Breast epithelium (tissue), 4 donors: ENCODE measurements around the gene ATG9B. TPM values are rescaled to one million over a fixed set of nuclear protein-coding genes. Genes with fewer than 3 reads are reported as not detected.

Source experiments
- DNase-seq, 2 donors: peaks; one replicate each; pipeline ENCODE4 v3.0.0-alpha.2; 2019; ENCODE audit warnings: low spot score in 2 of 2
- H3K27ac ChIP-seq, 2 donors: fragments of 200-600 bp; sonication (generic) in 1 of 2; one replicate each; pipeline ENCODE4 v1.5.1; 2016 to 2019; ENCODE audit warnings: mild to moderate bottlenecking in 1 of 2
- H3K27me3 ChIP-seq, 2 donors: fragments of 200-600 bp; sonication (generic) in 1 of 2; one replicate each; pipeline versions ENCODE4 v1.5.1 to v1.6.0; 2017 to 2019; ENCODE audit warnings: control low read depth in 1 of 2, mild to moderate bottlenecking in 1 of 2
- H3K36me3 ChIP-seq: fragments of 200-600 bp; one replicate; pipeline ENCODE4 v1.5.1; 2019
- H3K4me1 ChIP-seq, 2 donors: fragments of 200-600 bp; sonication (generic); one replicate each; pipeline ENCODE4 v1.5.1; 2016 to 2019; ENCODE audit warnings: control low read depth in 1 of 2
- H3K4me3 ChIP-seq, 3 donors: fragments of 200-600 bp; sonication (generic); 1 replicate in 2 of 3; 2 replicates in 1 of 3; pipeline ENCODE4 v1.5.1; 2016 to 2019; ENCODE audit warnings: mild to moderate bottlenecking in 3 of 3, moderate library complexity in 2 of 3
- H3K9me3 ChIP-seq, 2 donors: fragments of 200-600 bp; sonication (generic) in 1 of 2; one replicate each; pipeline ENCODE4 v1.5.1; 2016 to 2019; ENCODE audit warnings: control low read depth in 1 of 2
- POLR2A ChIP-seq: fragments of 450-650 bp; IDR thresholded peaks from one replicate; pipeline ENCODE4 v1.6.1; 2016; ENCODE audit warnings: antibody characterized with exemption, mild to moderate bottlenecking, moderate library complexity
- POLR2AphosphoS5 ChIP-seq, 3 donors: sonication (generic); formaldehyde crosslinking; IDR thresholded peaks; one replicate each; pipeline ENCODE4 v1.6.1; 2017; ENCODE audit warnings: antibody characterized with exemption in 3 of 3
- intact Hi-C: fragments of 100-400 bp; cut with DNase I; formaldehyde crosslinking; loops from one replicate; pipeline ENCODE4 v1.15.1; 2023; ENCODE audit warnings: low total_unique reads
- total RNA-seq, 3 donors: library from RNA; depleted of rRNA; stranded (reverse); fragments of >200 nt; gene quantifications; one replicate each; pipeline ENCODE4 v1.1.0, GENCODE V29; 2016
- TF ChIP-seq, protein P1 (sequence below), 3 donors: fragments of 450-650 bp; IDR thresholded peaks; one replicate each; pipeline ENCODE4 v1.5.1; 2016 to 2017; ENCODE audit warnings: antibody characterized with exemption in 3 of 3, mild to moderate bottlenecking in 3 of 3, moderate library complexity in 3 of 3

The ATG9B gene
- total RNA-seq, 3 donors from 2014 or later: 0.44 to 2.0 TPM; not detected in 1

DNA sequence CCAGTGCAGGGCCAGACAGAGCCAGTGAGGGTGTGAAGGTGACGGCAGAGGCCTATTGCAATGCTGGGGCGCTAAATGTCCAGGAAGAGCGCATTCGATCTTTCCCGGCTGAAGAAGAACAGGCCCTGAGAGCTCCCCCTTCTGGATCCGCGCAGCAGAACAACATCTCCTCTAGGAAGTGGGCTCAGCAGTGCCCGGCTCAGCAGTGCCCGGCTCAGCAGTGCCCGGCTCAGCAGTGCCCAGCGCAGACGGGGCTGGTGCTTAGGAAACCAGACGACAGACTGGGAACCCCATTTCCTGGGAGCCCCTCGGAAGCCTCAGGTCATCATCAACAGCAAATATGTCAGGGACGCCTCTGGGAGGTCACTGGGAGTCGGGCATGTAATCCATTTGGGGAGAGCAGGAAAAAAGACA lies 38.2 kb downstream of the ATG9B start:
- peaks cover 0 to 3% of the 10 kb centered on the region in 2 donors for H3K4me1 ChIP-seq
- TF ChIP-seq POLR2AphosphoS5 (IDR thresholded peaks at IDR 0.05): no peak
- TF ChIP-seq, protein P1, sequence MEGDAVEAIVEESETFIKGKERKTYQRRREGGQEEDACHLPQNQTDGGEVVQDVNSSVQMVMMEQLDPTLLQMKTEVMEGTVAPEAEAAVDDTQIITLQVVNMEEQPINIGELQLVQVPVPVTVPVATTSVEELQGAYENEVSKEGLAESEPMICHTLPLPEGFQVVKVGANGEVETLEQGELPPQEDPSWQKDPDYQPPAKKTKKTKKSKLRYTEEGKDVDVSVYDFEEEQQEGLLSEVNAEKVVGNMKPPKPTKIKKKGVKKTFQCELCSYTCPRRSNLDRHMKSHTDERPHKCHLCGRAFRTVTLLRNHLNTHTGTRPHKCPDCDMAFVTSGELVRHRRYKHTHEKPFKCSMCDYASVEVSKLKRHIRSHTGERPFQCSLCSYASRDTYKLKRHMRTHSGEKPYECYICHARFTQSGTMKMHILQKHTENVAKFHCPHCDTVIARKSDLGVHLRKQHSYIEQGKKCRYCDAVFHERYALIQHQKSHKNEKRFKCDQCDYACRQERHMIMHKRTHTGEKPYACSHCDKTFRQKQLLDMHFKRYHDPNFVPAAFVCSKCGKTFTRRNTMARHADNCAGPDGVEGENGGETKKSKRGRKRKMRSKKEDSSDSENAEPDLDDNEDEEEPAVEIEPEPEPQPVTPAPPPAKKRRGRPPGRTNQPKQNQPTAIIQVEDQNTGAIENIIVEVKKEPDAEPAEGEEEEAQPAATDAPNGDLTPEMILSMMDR (IDR thresholded peaks at IDR 0.05): peak in 1 of 3 donors; percentile 35
- no peak for DNase-seq
- peaks cover 0 to 6% of the 10 kb centered on the region in 2 donors for H3K9me3 ChIP-seq
- H3K27ac ChIP-seq: no peak overlapping the region
- H3K27me3 ChIP-seq: peaks cover 0 to 16% of the 10 kb centered on the region in 2 donors
- H3K36me3 ChIP-seq: no peaks in the 10 kb centered on the region
- H3K4me3 ChIP-seq: no peak overlapping the region
- intact Hi-C loops: loop anchor here (1.0 kb wide), 1 partner anchor 34 kb away; no protein-coding TSS in a partner anchor

DNA sequence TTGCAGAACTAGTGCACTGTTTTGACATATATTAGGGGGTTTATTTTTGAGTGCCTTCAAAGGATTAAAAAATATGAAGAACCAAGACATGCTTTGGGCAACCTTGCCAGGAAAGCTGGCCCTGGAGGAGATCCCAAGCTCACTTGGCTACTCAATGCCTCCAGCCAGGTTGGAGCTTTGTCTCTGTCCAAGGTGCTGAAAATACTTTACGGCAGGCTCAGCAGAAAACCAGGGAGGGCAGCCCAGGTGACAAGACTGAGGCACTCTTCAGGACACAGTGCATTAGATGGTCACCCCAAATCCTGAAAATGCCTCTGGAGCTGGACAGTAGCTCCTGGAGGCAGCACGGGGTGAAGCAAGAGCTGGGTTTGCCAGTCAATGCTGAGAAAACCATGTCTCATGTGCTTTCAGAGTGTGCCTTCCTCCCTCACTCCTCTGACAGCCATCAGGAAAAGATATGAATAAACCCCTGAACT lies 40.4 kb downstream of the ATG9B start:
- TF ChIP-seq, protein P1 (IDR thresholded peaks at IDR 0.05): no peak
- no peak for TF ChIP-seq POLR2A
- no peak for TF ChIP-seq POLR2AphosphoS5 (IDR thresholded peaks at IDR 0.05)
- no peak for DNase-seq
- intact Hi-C loops: no loop called here
- H3K27me3 ChIP-seq: peaks cover 1 to 19% of the 10 kb centered on the region in 2 donors
- no peaks in the 10 kb centered on the region for H3K36me3 ChIP-seq
- no peaks in the 10 kb centered on the region for H3K9me3 ChIP-seq
- peaks cover 0 to 3% of the 10 kb centered on the region in 2 donors for H3K4me1 ChIP-seq
- H3K27ac ChIP-seq: no peak overlapping the region
- H3K4me3 ChIP-seq: no peak overlapping the region

DNA sequence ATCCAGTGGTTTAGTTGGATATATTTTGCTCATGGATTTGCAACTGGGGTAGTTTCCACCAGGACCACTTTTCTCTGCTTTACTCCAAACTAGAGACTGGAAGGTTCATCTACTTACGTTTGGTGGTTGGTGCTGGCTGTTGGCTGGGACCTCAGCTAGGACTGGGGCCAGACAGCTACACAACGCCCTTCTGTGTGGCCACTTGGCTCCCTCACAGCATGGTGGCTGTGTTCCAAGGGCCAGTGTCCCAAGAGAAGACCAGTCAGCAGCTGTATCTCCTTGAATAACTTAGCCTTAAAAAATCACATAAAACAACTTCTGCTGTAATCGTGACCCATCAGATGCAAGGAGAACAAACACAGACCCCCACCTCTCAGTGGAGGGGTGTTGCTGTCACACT lies 41.9 kb downstream of the ATG9B start:
- TF ChIP-seq, protein P1 (IDR thresholded peaks at IDR 0.05): no peak
- no peak for TF ChIP-seq POLR2A
- no peak for TF ChIP-seq POLR2AphosphoS5 (IDR thresholded peaks at IDR 0.05)
- DNase-seq: no peak
- intact Hi-C loops: no loop called here
- Histone ChIP-seq H3K4me3 (no peak overlapping the region), H3K27ac (no peak overlapping the region), H3K9me3 (no peaks in the 10 kb centered on the region), H3K27me3 (peaks cover 6 to 14% of the 10 kb centered on the region in 2 donors), H3K4me1 (peaks cover 0 to 4% of the 10 kb centered on the region in 2 donors), H3K36me3 (no peaks in the 10 kb centered on the region)

DNA sequence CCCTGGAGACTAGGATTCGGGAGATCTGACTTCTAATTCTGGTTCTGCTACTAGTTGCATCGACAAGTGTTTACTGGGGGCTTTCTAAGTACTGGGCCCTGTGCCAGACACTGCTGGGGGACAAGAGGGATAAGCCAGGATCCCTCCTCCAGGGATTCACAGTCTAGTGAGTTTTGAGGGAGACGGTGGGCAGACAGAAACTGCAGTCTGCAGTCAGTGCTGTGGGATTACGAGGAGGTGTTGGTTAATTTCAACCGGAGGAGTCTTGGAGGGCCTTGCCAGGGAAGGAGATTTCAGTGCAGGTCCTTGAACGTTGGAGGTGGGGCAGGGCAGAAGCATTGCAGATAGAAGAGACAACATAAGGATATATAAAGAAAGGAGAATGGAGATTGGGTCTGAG lies 42.6 kb downstream of the ATG9B start:
- Histone ChIP-seq H3K27ac (no peak overlapping the region), H3K9me3 (no peaks in the 10 kb centered on the region), H3K36me3 (no peaks in the 10 kb centered on the region), H3K4me1 (peaks cover 0 to 8% of the 10 kb centered on the region in 2 donors), H3K4me3 (no peak overlapping the region), H3K27me3 (peaks cover 6 to 20% of the 10 kb centered on the region in 2 donors)
- intact Hi-C loops: no loop called here
- TF ChIP-seq, protein P1 (IDR thresholded peaks at IDR 0.05): no peak
- TF ChIP-seq POLR2A: no peak
- no peak for TF ChIP-seq POLR2AphosphoS5 (IDR thresholded peaks at IDR 0.05)
- no peak for DNase-seq

DNA sequence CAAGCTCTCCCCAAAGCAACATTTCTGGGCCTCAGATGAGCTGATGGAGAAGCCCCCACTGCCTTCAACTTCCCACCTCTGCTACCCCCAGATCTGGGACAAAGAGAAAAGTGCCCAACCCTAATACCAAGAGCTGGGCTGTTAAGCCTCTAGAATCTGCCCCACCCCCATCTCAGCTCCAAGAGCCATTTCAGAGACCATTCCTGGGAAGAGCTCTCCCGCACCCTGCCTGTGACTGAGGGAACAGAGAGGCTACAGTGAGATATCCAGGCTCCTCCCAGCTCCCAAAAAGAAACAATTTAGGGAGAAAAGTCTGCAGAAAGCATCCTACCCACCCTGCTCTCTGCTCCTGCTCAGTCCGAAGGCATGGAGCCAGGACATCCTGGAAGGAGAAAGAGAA lies 43.6 kb downstream of the ATG9B start:
- Histone ChIP-seq H3K27ac (no peak overlapping the region), H3K27me3 (peaks cover 10 to 25% of the 10 kb centered on the region in 2 donors), H3K36me3 (no peaks in the 10 kb centered on the region), H3K4me3 (no peak overlapping the region), H3K4me1 (peaks cover 0 to 8% of the 10 kb centered on the region in 2 donors), H3K9me3 (no peaks in the 10 kb centered on the region)
- intact Hi-C loops: no loop called here
- no peak for DNase-seq
- TF ChIP-seq POLR2A (no peak), POLR2AphosphoS5 (IDR thresholded peaks at IDR 0.05) (no peak)
- TF ChIP-seq, protein P1 (IDR thresholded peaks at IDR 0.05): no peak
